Endothelial cell of umbilical vein (primary cell): ENCODE measurements around the gene FILIP1. TPM values are rescaled to one million over a fixed set of nuclear protein-coding genes. Genes with fewer than 3 reads are reported as not detected.

Experiments used
- BruUV-seq: library from RNA; stranded (reverse); fragments of 400-500 nt; replicated peaks from 2 replicates; lab custom pipeline; 2021; lab: Mats Ljungman, UMichigan
- CTCF ChIA-PET: fragments of 300-600, 350-600 bp; sonication (Branson Sonifier 250); formaldehyde crosslinking; loops from one replicate; lab custom pipeline; 2021; ENCODE audit warnings: antibody characterized with exemption, inconsistent platforms; lab: Charles Lee
- POLR2A ChIA-PET: fragments of 300-600, 350-600 bp; sonication (Branson Sonifier 250); formaldehyde crosslinking; loops from one replicate; lab custom pipeline; 2021; ENCODE audit warnings: antibody characterized with exemption, inconsistent platforms; lab: Charles Lee
- DNase-seq: peaks from one replicate; pipeline ENCODE4 v3.0.0-alpha.2; 2011; ENCODE audit warnings: low read depth, low spot score
- FAIRE-seq: peaks from 2 replicates; lab custom pipeline; 2011; peaks lifted over from hg19 to GRCh38; lab: Jason Lieb, UNC
- H2AFZ ChIP-seq: 2 replicates; pipeline ENCODE4 v1.6.0; 2012; ENCODE audit warnings: low read depth, low read length, control low read depth, inconsistent platforms
- H3K27ac ChIP-seq: 2 replicates; pipeline ENCODE4 v1.5.1; 2011; ENCODE audit warnings: low read depth, mild to moderate bottlenecking, control low read depth, low read length, moderate library complexity; ENCODE audit not compliant: insufficient read depth
- H3K27me3 ChIP-seq, 2 experiments: 2 replicates each; pipeline versions ENCODE4 v1.6.0 to v1.6.1; 2011; ENCODE audit warnings: low read length in 2 of 2, mixed read lengths in 1 of 2; ENCODE audit not compliant: control insufficient read depth in 2 of 2, insufficient read depth in 2 of 2
- H3K36me3 ChIP-seq, 2 experiments: 2 replicates in 1 of 2; 3 replicates in 1 of 2; pipeline ENCODE4 v1.5.1; 2011; ENCODE audit warnings: low read length in 2 of 2, mild to moderate bottlenecking in 1 of 2, moderate library complexity in 1 of 2; ENCODE audit not compliant: control insufficient read depth in 2 of 2, insufficient read depth in 2 of 2; ENCODE audit errors: extremely low read depth in 1 of 2
- H3K4me1 ChIP-seq: 3 replicates; pipeline ENCODE4 v1.5.1; 2011; ENCODE audit warnings: mild to moderate bottlenecking, low read length; ENCODE audit not compliant: control insufficient read depth, insufficient read depth; ENCODE audit errors: extremely low read depth
- H3K4me2 ChIP-seq: 2 replicates; pipeline ENCODE4 v1.6.1; 2011; ENCODE audit warnings: low read length, control low read depth, mixed read lengths; ENCODE audit not compliant: insufficient read depth
- H3K4me3 ChIP-seq, 3 experiments: fragments of 200-600 bp in 1 of 3; sonication (generic), shearing (Covaris generic) in 1 of 3; replicated peaks in 1 of 3; 2 replicates each; pipeline ENCODE4 v1.5.1; 2011 to 2016; ENCODE audit warnings: control low read depth in 3 of 3, low read length in 3 of 3, mild to moderate bottlenecking in 2 of 3, inconsistent platforms in 1 of 3, low read depth in 1 of 3, moderate library complexity in 1 of 3; ENCODE audit not compliant: insufficient read depth in 1 of 3
- H3K79me2 ChIP-seq: 2 replicates; pipeline ENCODE4 v1.6.0; 2012; ENCODE audit warnings: low read length, inconsistent platforms; ENCODE audit not compliant: control insufficient read depth, insufficient read depth
- H3K9ac ChIP-seq: replicated peaks from 2 replicates; pipeline ENCODE3; 2011; ENCODE audit warnings: low read length, control low read depth; ENCODE audit not compliant: insufficient read depth; ENCODE audit errors: extremely low read depth
- H3K9me1 ChIP-seq: replicated peaks from 3 replicates; pipeline ENCODE4 v1.6.0; 2011; ENCODE audit warnings: mild to moderate bottlenecking, low read length; ENCODE audit not compliant: control insufficient read depth, insufficient read depth; ENCODE audit errors: extremely low read depth
- H3K9me3 ChIP-seq: replicated peaks from 2 replicates; pipeline ENCODE4 v1.5.1; 2012; ENCODE audit warnings: low read length, inconsistent platforms; ENCODE audit not compliant: control insufficient read depth, insufficient read depth
- H4K20me1 ChIP-seq: replicated peaks from 2 replicates; pipeline ENCODE3; 2011; ENCODE audit warnings: mild to moderate bottlenecking, low read length; ENCODE audit not compliant: control insufficient read depth, insufficient read depth; ENCODE audit errors: extremely low read depth
- FOS ChIP-seq: IDR thresholded peaks from 2 replicates; pipeline ENCODE4 v1.6.1; 2011; ENCODE audit warnings: mild to moderate bottlenecking, low read length, moderate library complexity, borderline replicate concordance; ENCODE audit not compliant: insufficient read depth
- MAX ChIP-seq: IDR thresholded peaks from 2 replicates; pipeline ENCODE4 v1.6.1; 2011; ENCODE audit not compliant: insufficient read depth, insufficient read length
- MYC ChIP-seq: IDR thresholded peaks from one replicate; pipeline ENCODE4 v1.6.1; 2011; ENCODE audit warnings: mild to moderate bottlenecking, low read depth, low read length
- dilution Hi-C: fragments of 300-500 bp; cut with MboI; formaldehyde crosslinking; loops from one replicate; pipeline ENCODE4 v1.15.0; 2019; ENCODE audit warnings: low sequenced_read_pairs; ENCODE audit not compliant: extremely low pct_ligation_motif_present
- intact Hi-C: fragments of 100-400 bp; cut with micrococcal nuclease; formaldehyde crosslinking; loops from one replicate; pipeline ENCODE4 v1.10.0; 2022
- polyA plus RNA-seq, 4 experiments: library from polyadenylated mRNA; depleted of rRNA in 3 of 4; stranded (reverse) in 3 of 4; unstranded in 1 of 4; fragments of >200 nt; gene quantifications; 2 replicates each; pipeline versions ENCODE4 v1.2.1 to v1.2.3, GENCODE V29; 2011 to 2012; ENCODE audit warnings: missing spikeins in 1 of 4
- total RNA-seq: library from RNA; stranded (reverse); gene quantifications from 2 replicates; pipeline ENCODE4 v1.2.3, GENCODE V29; 2021
- TF ChIP-seq, protein P1 (sequence below), 2 donors: IDR thresholded peaks; 1 replicate in 1 of 2; 2 replicates in 1 of 2; pipeline ENCODE4 v1.5.1; 2011; ENCODE audit warnings: low read length in 2 of 2, mild to moderate bottlenecking in 2 of 2, moderate library complexity in 2 of 2, control low read depth in 1 of 2, inconsistent platforms in 1 of 2, low read depth in 1 of 2; ENCODE audit not compliant: insufficient read depth in 1 of 2; ENCODE audit errors: extremely low read depth in 1 of 2

FILIP1 gene
- total and polyA plus RNA-seq, 2 donors (not counting 3 experiments of a cell fraction or from before 2014, with no cell fraction given), result 2.8 to 13.7 TPM

DNA sequence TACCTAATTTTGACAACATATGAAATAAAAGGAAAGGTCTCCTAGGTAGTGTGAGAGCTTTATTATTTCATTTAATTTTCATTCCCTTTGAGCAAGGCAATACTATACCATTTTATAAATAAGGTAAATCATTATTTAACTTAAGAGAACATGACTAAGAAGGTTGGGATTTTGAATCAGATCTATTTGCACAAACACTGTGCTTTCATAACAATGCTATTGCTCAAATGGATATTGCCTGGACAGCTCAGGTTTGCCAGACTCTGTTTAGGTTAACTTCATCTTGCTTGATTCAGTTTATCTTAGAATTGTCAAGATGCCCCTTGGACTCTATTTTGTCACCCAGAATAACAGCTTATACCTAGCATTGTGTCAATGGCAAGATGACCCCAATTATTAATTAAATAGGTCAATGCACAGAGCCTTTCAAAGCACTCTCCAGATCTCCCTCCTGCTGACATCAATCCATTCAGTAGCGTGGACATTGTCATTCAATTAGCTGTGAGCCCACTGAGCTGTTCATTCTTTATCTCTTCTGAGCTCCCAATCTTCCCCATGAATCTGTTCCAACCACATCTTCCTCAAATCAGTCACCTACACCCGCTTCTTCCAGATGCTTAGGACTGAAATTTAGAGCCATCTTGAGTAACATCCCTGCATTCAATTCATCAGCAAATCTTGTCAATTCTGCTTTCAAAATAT, 166.9 kb downstream of the FILIP1 start:
- H3K4me3 ChIP-seq, result no peak overlapping the region
- no peaks in the 10 kb centered on the region for H3K9me3 ChIP-seq
- no peak for TF ChIP-seq MAX
- TF ChIP-seq MYC, result no peak
- TF ChIP-seq, protein P1, sequence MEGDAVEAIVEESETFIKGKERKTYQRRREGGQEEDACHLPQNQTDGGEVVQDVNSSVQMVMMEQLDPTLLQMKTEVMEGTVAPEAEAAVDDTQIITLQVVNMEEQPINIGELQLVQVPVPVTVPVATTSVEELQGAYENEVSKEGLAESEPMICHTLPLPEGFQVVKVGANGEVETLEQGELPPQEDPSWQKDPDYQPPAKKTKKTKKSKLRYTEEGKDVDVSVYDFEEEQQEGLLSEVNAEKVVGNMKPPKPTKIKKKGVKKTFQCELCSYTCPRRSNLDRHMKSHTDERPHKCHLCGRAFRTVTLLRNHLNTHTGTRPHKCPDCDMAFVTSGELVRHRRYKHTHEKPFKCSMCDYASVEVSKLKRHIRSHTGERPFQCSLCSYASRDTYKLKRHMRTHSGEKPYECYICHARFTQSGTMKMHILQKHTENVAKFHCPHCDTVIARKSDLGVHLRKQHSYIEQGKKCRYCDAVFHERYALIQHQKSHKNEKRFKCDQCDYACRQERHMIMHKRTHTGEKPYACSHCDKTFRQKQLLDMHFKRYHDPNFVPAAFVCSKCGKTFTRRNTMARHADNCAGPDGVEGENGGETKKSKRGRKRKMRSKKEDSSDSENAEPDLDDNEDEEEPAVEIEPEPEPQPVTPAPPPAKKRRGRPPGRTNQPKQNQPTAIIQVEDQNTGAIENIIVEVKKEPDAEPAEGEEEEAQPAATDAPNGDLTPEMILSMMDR (IDR thresholded peaks at IDR 0.05; ENCODE audit: extremely low read depth in 1 of 2, insufficient read depth in 1 of 2, low read depth in 1 of 2, low read length in 2 of 2), result no peak
- no peak for TF ChIP-seq FOS
- dilution Hi-C loops (no loop called here), intact Hi-C loops (no loop called here)
- POLR2A ChIA-PET, result no interaction called here
- H3K36me3 ChIP-seq, result no peaks in the 10 kb centered on the region
- no peaks in the 10 kb centered on the region for H3K27me3 ChIP-seq
- H3K9me1 ChIP-seq, result no peaks in the 10 kb centered on the region
- no TSS peak for BruUV-seq
- no peaks in the 10 kb centered on the region for H3K4me1 ChIP-seq
- H4K20me1 ChIP-seq, result no peaks in the 10 kb centered on the region
- CTCF ChIA-PET, result interaction anchor here (1.1 to 1.9 kb wide), 3 partner anchors 9 to 41 kb away, joined by 3 to 6 read pairs (median 4); no protein-coding TSS in a partner anchor
- no peak overlapping the region for H3K9ac ChIP-seq
- no peak overlapping the region for H3K4me2 ChIP-seq
- H2AFZ ChIP-seq, result no peak overlapping the region
- H3K79me2 ChIP-seq, result no peaks in the 10 kb centered on the region
- FAIRE-seq, result no peak
- no peak for DNase-seq
- no peak overlapping the region for H3K27ac ChIP-seq
